DMS153 treated with DMSO at 0.1 percent for 48 hours (cell line): ENCODE measurements around the gene CCNT1.
"Not testable (repeated sequence)": the region's sequence is repeated elsewhere in the genome, so short reads cannot be mapped to it uniquely, and the experiment has no call there.

Experiments used
- DNase-seq: peaks from one replicate; lab custom pipeline; 2025; ENCODE audit not compliant: unreplicated experiment; lab: John Stamatoyannopoulos, UW

CCNT1 gene

GRCh38 chr12:48716493-48717251 is at the start of gene CCNT1:
Gene CCNT1 (minus strand): TSS chr12:48716707. CDS start chr12:48716675, 32 bp downstream.
- peak; percentile 95 for DNase-seq

GRCh38 chr12:48765753-48766162 is 49.3 kb upstream of the CCNT1 start:
- DNase-seq = no peak

GRCh38 chr12:48764521-48764920 is 48.0 kb upstream of the CCNT1 start:
- DNase-seq = no peak

- DNase-seq = no peak
These were observed 42.2 kb upstream of the CCNT1 start for GRCh38 chr12:48758737-48759136.

- no peak for DNase-seq
These were observed 41.7 kb upstream of the CCNT1 start for GRCh38 chr12:48758186-48758585.

- no peak for DNase-seq
These were observed 34.4 kb upstream of the CCNT1 start for GRCh38 chr12:48750769-48751356.

GRCh38 chr12:48750215-48750614 is 33.7 kb upstream of the CCNT1 start:
- DNase-seq = no peak

GRCh38 chr12:48744251-48745008 is 27.9 kb upstream of the CCNT1 start:
- no peak for DNase-seq

GRCh38 chr12:48739618-48740269 is 23.2 kb upstream of the CCNT1 start:
- no peak for DNase-seq

GRCh38 chr12:48736456-48736855 is 19.9 kb upstream of the CCNT1 start:
- no peak for DNase-seq

- no peak for DNase-seq
These were observed 12.3 kb upstream of the CCNT1 start for GRCh38 chr12:48728807-48729206.

GRCh38 chr12:48720737-48721136 is 4.2 kb upstream of the CCNT1 start:
- DNase-seq = not testable (repeated sequence)

GRCh38 chr12:48720171-48720570 is 3.7 kb upstream of the CCNT1 start:
- not testable (repeated sequence) for DNase-seq

GRCh38 chr12:48719002-48719401 is 2.5 kb upstream of the CCNT1 start:
- DNase-seq = not testable (repeated sequence)

GRCh38 chr12:48717252-48717695 is 767 bp upstream of the CCNT1 start:
- no peak for DNase-seq

- no peak for DNase-seq
These were observed 377 bp downstream of the CCNT1 start for GRCh38 chr12:48716168-48716492.

GRCh38 chr12:48712209-48712608 is 4.3 kb downstream of the CCNT1 start:
- no peak for DNase-seq

GRCh38 chr12:48698822-48699221 is 17.7 kb downstream of the CCNT1 start:
- not testable (repeated sequence) for DNase-seq

GRCh38 chr12:48696626-48697025 is 19.9 kb downstream of the CCNT1 start:
- no peak for DNase-seq

- no peak for DNase-seq
These were observed 20.6 kb downstream of the CCNT1 start for GRCh38 chr12:48695859-48696258.

GRCh38 chr12:48694038-48694437 is 22.5 kb downstream of the CCNT1 start:
- no peak for DNase-seq
